D721Med (cell line): ENCODE measurements around the gene KY.
"Not testable (repeated sequence)": the region's sequence is repeated elsewhere in the genome, so short reads cannot be mapped to it uniquely, and the experiment has no call there.

Experiments
- DNase-seq: peaks from one replicate; pipeline ENCODE4 v3.0.0; 2011; ENCODE audit warnings: low spot score; ENCODE audit not compliant: insufficient read length
- FAIRE-seq: peaks from 2 replicates; lab custom pipeline; 2011; peaks lifted over from hg19 to GRCh38; lab: Jason Lieb, UNC
- CTCF ChIP-seq: IDR thresholded peaks from 2 replicates; pipeline ENCODE4 v1.5.1; 2012; ENCODE audit warnings: mild to moderate bottlenecking, control low read depth; ENCODE audit not compliant: insufficient read depth; ENCODE audit errors: missing control alignments

Gene KY

GRCh38 chr3:134594331-134594741 is 56.5 kb downstream of the KY start:
- TF ChIP-seq CTCF: no peak
- FAIRE-seq (no peak), DNase-seq (no peak)

DNA sequence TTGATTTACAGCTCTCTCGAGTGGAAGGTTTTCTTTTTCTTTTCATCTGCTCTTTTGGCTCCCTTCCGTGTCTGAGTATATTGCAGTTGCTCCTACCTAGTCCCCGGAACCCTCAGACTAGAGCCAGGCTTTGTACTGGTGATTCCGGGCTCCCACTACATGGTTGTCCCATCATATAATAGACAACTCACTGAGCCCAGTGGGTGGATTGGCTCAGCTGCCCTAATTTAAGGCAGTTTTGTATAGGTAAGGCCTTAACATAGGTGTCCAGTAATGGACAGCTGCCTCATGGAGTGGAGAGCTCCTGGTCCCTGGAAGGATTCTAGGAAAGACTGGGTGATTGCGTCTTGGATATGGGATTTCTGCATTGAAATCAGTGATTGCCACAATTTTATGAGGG is 58.0 kb downstream of the KY start:
- DNase-seq (no peak), FAIRE-seq (no peak)
- TF ChIP-seq CTCF: no peak

- no peak for DNase-seq
- no peak for FAIRE-seq
- no peak for TF ChIP-seq CTCF
Measured at GRCh38 chr3:134590766-134591165, 60.1 kb downstream of the KY start.

DNA sequence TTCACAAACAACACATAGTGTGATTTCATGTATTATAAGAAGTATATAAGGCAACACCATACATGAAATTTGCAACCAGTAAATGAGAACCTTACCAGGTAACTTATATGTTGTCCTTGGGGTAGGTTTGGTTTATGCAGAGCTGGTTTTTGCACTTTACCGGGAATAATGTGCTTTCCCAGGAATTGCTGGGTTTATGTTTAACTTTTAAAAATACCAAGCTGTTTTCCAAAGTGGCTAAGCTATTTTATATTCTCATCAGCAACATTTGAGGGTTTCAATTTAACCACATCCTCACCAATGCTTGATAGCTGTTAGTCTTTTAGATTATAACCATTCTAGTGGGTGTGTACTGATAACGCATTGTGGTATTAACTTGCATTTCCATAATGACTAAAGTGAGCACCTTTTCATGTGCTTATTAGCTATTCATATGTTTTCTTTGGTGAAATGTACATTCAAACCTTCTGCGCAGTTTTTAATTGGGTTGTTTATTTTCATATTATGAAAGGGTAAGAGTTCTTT is 71.6 kb downstream of the KY start:
- DNase-seq (no peak), FAIRE-seq (no peak)
- TF ChIP-seq CTCF: no peak

DNA sequence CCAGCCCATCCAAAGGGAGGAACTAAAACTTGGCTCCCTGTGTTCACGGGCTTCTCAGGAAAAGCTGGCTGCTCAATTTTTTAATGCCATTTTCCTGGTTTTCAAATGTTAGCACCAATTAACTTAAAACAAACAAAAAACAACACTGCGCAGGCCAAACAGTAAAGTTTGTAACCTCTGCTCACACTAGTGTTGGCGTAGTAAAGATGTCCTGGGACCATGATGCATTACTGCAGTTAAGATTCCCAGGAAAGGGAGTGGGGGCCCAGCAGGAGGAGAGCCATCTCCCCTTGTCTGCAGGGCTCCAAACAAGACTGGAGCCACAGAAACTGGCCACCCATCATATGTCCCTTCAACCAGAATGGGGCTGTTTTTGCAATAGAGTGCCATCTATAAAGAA is 74.0 kb downstream of the KY start:
- FAIRE-seq (no peak), DNase-seq (no peak)
- TF ChIP-seq CTCF: no peak

GRCh38 chr3:134576426-134576825 is 74.4 kb downstream of the KY start:
- no peak for TF ChIP-seq CTCF
- DNase-seq (no peak), FAIRE-seq (no peak)

DNA sequence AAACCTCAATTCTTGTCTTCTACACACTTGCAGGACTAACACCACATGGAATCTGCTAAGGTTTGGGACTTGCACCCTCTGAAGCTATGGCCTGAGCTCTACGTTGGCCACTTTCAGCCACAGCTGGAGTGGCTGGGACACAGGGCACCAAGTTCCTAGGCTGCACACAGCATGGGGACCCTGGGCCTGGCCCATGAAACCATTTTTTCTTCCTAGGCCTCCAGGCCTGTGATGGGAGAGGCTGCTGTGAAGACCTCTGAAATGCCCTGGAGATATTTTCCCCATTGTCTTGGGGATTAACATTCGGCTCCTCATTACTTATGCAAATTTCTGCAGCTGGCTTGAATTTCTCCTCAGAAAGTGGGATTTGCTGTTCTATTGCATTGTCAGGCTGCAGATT is 80.9 kb downstream of the KY start:
- FAIRE-seq: not testable (repeated sequence)

GRCh38 chr3:134568790-134569189 is 82.0 kb downstream of the KY start:
- no peak for FAIRE-seq
- no peak for TF ChIP-seq CTCF
- DNase-seq: no peak

More for the DNA sequence above, 80.9 kb downstream of the KY start:
- DNase-seq: not testable (repeated sequence)
